B cell (primary cell): ENCODE measurements around the gene KLF3.

ENCODE experiments used
- EZH2 ChIP-seq: IDR thresholded peaks from 2 replicates; pipeline ENCODE4 v1.6.1; 2012; ENCODE audit warnings: borderline replicate concordance, low read depth, mild to moderate bottlenecking, moderate library complexity, low read length; ENCODE audit not compliant: insufficient read depth, poor library complexity, severe bottlenecking
- TF ChIP-seq, protein P1 (sequence below): fragments of 200-600 bp; IDR thresholded peaks from one replicate; pipeline ENCODE4 v1.8.0; 2022; ENCODE audit warnings: antibody characterized with exemption, mild to moderate bottlenecking

GRCh38 chr4:38699112-38699511 is 35.1 kb downstream of the KLF3 start:
- TF ChIP-seq EZH2, result no peak
- TF ChIP-seq, protein P1, sequence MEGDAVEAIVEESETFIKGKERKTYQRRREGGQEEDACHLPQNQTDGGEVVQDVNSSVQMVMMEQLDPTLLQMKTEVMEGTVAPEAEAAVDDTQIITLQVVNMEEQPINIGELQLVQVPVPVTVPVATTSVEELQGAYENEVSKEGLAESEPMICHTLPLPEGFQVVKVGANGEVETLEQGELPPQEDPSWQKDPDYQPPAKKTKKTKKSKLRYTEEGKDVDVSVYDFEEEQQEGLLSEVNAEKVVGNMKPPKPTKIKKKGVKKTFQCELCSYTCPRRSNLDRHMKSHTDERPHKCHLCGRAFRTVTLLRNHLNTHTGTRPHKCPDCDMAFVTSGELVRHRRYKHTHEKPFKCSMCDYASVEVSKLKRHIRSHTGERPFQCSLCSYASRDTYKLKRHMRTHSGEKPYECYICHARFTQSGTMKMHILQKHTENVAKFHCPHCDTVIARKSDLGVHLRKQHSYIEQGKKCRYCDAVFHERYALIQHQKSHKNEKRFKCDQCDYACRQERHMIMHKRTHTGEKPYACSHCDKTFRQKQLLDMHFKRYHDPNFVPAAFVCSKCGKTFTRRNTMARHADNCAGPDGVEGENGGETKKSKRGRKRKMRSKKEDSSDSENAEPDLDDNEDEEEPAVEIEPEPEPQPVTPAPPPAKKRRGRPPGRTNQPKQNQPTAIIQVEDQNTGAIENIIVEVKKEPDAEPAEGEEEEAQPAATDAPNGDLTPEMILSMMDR, result no peak
